Liver (tissue), 9 donors: ENCODE data around the gene EMILIN3. TPM values are rescaled to one million over a fixed set of nuclear protein-coding genes. Genes with fewer than 3 reads are reported as not detected.

Source experiments
- DNase-seq: peaks from one replicate; pipeline ENCODE4 v3.0.0-alpha.2; 2017; ENCODE audit warnings: low spot score
- H3K27ac ChIP-seq, 2 donors: one replicate each; pipeline ENCODE4 v1.7.0; 2013; ENCODE audit warnings: inconsistent platforms in 2 of 2, low read length in 2 of 2, control low read depth in 1 of 2, low read depth in 1 of 2, mild to moderate bottlenecking in 1 of 2
- H3K27me3 ChIP-seq, 4 donors: one replicate each; pipeline versions ENCODE4 v1.6.1 to v1.7.0; 2013; ENCODE audit warnings: low read length in 3 of 4, inconsistent platforms in 1 of 4, mild to moderate bottlenecking in 1 of 4, moderate library complexity in 1 of 4; ENCODE audit not compliant: control insufficient read depth in 4 of 4, insufficient read depth in 4 of 4
- H3K36me3 ChIP-seq, 4 donors: one replicate each; pipeline versions ENCODE4 v1.6.1 to v1.7.0; 2013; ENCODE audit warnings: low read length in 3 of 4, mild to moderate bottlenecking in 3 of 4, low read depth in 1 of 4, moderate library complexity in 1 of 4; ENCODE audit not compliant: control insufficient read depth in 4 of 4, insufficient read depth in 3 of 4
- H3K4me1 ChIP-seq, 4 donors: one replicate each; pipeline versions ENCODE4 v1.6.1 to v1.7.0; 2013; ENCODE audit warnings: low read length in 3 of 4, mild to moderate bottlenecking in 3 of 4, moderate library complexity in 1 of 4; ENCODE audit not compliant: control insufficient read depth in 4 of 4, insufficient read depth in 4 of 4
- H3K4me3 ChIP-seq, 3 donors: one replicate each; pipeline versions ENCODE4 v1.6.1 to v1.7.0; 2013; ENCODE audit warnings: low read length in 3 of 3, control low read depth in 1 of 3, low read depth in 1 of 3, mild to moderate bottlenecking in 1 of 3
- H3K9ac ChIP-seq, 2 donors: one replicate each; pipeline ENCODE4 v1.7.0; 2013; ENCODE audit warnings: low read length in 2 of 2, mild to moderate bottlenecking in 2 of 2, moderate library complexity in 2 of 2, control low read depth in 1 of 2, low read depth in 1 of 2
- H3K9me3 ChIP-seq, 4 donors: one replicate each; pipeline versions ENCODE4 v1.6.1 to v1.7.0; 2013; ENCODE audit warnings: low read length in 3 of 4; ENCODE audit not compliant: control insufficient read depth in 4 of 4
- ATF3 ChIP-seq: IDR thresholded peaks from 2 replicates; pipeline ENCODE4 v1.6.1; 2016; ENCODE audit warnings: antibody characterized with exemption
- CTCF ChIP-seq: fragments of 150-350 bp; IDR thresholded peaks from 2 replicates; pipeline ENCODE4 v1.5.1; 2017; ENCODE audit warnings: improper control_type of control experiment, low read depth, low read length; ENCODE audit not compliant: missing input control
- EGR1 ChIP-seq, 2 donors: IDR thresholded peaks; 2 replicates each; pipeline ENCODE4 v1.6.1; 2016 to 2018; ENCODE audit warnings: antibody characterized with exemption in 2 of 2, low read depth in 2 of 2
- FOXA1 ChIP-seq: IDR thresholded peaks from 2 replicates; pipeline ENCODE4 v1.6.1; 2016; ENCODE audit warnings: antibody characterized with exemption
- FOXA2 ChIP-seq: IDR thresholded peaks from 2 replicates; pipeline ENCODE4 v1.6.1; 2016; ENCODE audit warnings: antibody characterized with exemption
- GABPA ChIP-seq, 2 donors: IDR thresholded peaks in 1 of 2; conservative IDR thresholded peaks in 1 of 2; 2 replicates each; pipeline ENCODE4 v1.6.1; 2016; ENCODE audit warnings: antibody characterized with exemption in 2 of 2, mild to moderate bottlenecking in 1 of 2, moderate library complexity in 1 of 2
- HNF4G ChIP-seq: IDR thresholded peaks from 2 replicates; pipeline ENCODE4 v1.6.1; 2016; ENCODE audit warnings: antibody characterized with exemption
- JUND ChIP-seq, 2 donors: IDR thresholded peaks; 2 replicates each; pipeline ENCODE4 v1.6.1; 2016; ENCODE audit warnings: antibody characterized with exemption in 2 of 2
- MAX ChIP-seq: IDR thresholded peaks from 2 replicates; pipeline ENCODE4 v1.6.1; 2016; ENCODE audit warnings: antibody characterized with exemption
- NR2F2 ChIP-seq: IDR thresholded peaks from 2 replicates; pipeline ENCODE4 v1.6.1; 2016; ENCODE audit warnings: antibody characterized with exemption
- REST ChIP-seq: IDR thresholded peaks from 2 replicates; pipeline ENCODE4 v1.6.1; 2016; ENCODE audit warnings: antibody characterized with exemption, mild to moderate bottlenecking
- RXRA ChIP-seq, 2 donors: IDR thresholded peaks; 2 replicates each; pipeline ENCODE4 v1.6.1; 2017 to 2018; ENCODE audit warnings: antibody characterized with exemption in 2 of 2, mild to moderate bottlenecking in 1 of 2
- SP1 ChIP-seq: IDR thresholded peaks from 2 replicates; pipeline ENCODE4 v1.6.1; 2018; ENCODE audit warnings: antibody characterized with exemption, mild to moderate bottlenecking
- TAF1 ChIP-seq: conservative IDR thresholded peaks from 2 replicates; pipeline ENCODE4 v1.6.1; 2016; ENCODE audit warnings: antibody characterized with exemption, mild to moderate bottlenecking
- YY1 ChIP-seq: IDR thresholded peaks from 2 replicates; pipeline ENCODE4 v1.6.1; 2016; ENCODE audit warnings: antibody characterized with exemption, mild to moderate bottlenecking
- ZBTB33 ChIP-seq: IDR thresholded peaks from 2 replicates; pipeline ENCODE4 v1.6.1; 2016; ENCODE audit warnings: antibody characterized with exemption
- WGBS: extraction: QIAGEN DNeasy Blood & Tissue Kit; methylation state at CpG from one replicate; pipeline ENCODE4 v1.1.7; 2013; 5-methylcytosine and 5-hydroxymethylcytosine counted together
- polyA plus RNA-seq, 2 donors: library from polyadenylated mRNA; stranded (reverse) in 1 of 2; unstranded in 1 of 2; fragments of 200-250 nt in 1 of 2; fragments of >200 nt in 1 of 2; fragmentation: Nextera tagmentation in 1 of 2; extraction: Ambion mirVana in 1 of 2; gene quantifications; one replicate each; pipeline versions ENCODE4 v1.2.1 to v1.2.3, GENCODE V29; 2013 to 2015
- total RNA-seq, 2 donors: library from RNA; depleted of rRNA; stranded (reverse); fragments of >200 nt; gene quantifications; one replicate each; pipeline ENCODE4 v1.2.3, GENCODE V29; 2014
- donor health status: healthy.
- donor health status: healthy.
- donor health status: healthy.
- donor health status: healthy.
- donor health status: healthy.

EMILIN3 gene
- total and polyA plus RNA-seq, 4 donors, result 0.05 to 0.79 (median 0.17) TPM; not detected in 1

GRCh38 chr20:41349266-41349665 is 17.4 kb downstream of the EMILIN3 start (continued):
- TF ChIP-seq CTCF (no peak), REST (no peak)

GRCh38 chr20:41348430-41349172 is 18.0 kb downstream of the EMILIN3 start:
- DNase-seq, result no peak
- H3K9ac ChIP-seq, result no peak overlapping the region
- peaks cover 0 to 8% (median 4%) of the 10 kb centered on the region in 4 donors for H3K4me1 ChIP-seq
- peaks cover 7 to 58% (median 23%) of the 10 kb centered on the region in 4 donors for H3K36me3 ChIP-seq
- H3K27ac ChIP-seq, result no peak overlapping the region
- no peak overlapping the region for H3K4me3 ChIP-seq
- 96% methylated on average over 13 of the region's 13 CpGs for WGBS
- no peaks in the 10 kb centered on the region for H3K9me3 ChIP-seq
- no peak for TF ChIP-seq REST
- no peak for TF ChIP-seq CTCF
- no peak for TF ChIP-seq GABPA (IDR thresholded peaks at IDR 0.05 in 1 of 2, conservative IDR thresholded peaks at IDR 0.05 in 1 of 2)
- no peak for TF ChIP-seq NR2F2
- no peak for TF ChIP-seq ATF3
- TF ChIP-seq HNF4G, result no peak
- TF ChIP-seq MAX, result no peak
- TF ChIP-seq YY1, result no peak
- TF ChIP-seq JUND (IDR thresholded peaks at IDR 0.05), result no peak
- no peak for TF ChIP-seq ZBTB33
- TF ChIP-seq TAF1, result no peak
- TF ChIP-seq RXRA (IDR thresholded peaks at IDR 0.05), result no peak
- TF ChIP-seq SP1, result no peak
- no peak for TF ChIP-seq EGR1 (IDR thresholded peaks at IDR 0.05; ENCODE audit: low read depth in 2 of 2)
- no peak for TF ChIP-seq FOXA2
- no peak for TF ChIP-seq FOXA1
- H3K27me3 ChIP-seq, result no peaks in the 10 kb centered on the region
